Hepatic stellate cell (primary cell): Measurements from ENCODE around the gene SLC25A21.

ENCODE experiments used
- DNase-seq: peaks from one replicate; pipeline ENCODE4 v3.0.0; 2011; ENCODE audit warnings: low spot score

The SLC25A21 gene

GRCh38 chr14:36647417-36647823, 525.0 kb downstream of the SLC25A21 start:
- no peak for DNase-seq

GRCh38 chr14:36646664-36647416, 525.6 kb downstream of the SLC25A21 start:
- DNase-seq = no peak

- no peak for DNase-seq
These were observed 538.8 kb downstream of the SLC25A21 start for GRCh38 chr14:36633580-36633979.
